ENCODE measurements around the gene ARHGEF33.

DNA sequence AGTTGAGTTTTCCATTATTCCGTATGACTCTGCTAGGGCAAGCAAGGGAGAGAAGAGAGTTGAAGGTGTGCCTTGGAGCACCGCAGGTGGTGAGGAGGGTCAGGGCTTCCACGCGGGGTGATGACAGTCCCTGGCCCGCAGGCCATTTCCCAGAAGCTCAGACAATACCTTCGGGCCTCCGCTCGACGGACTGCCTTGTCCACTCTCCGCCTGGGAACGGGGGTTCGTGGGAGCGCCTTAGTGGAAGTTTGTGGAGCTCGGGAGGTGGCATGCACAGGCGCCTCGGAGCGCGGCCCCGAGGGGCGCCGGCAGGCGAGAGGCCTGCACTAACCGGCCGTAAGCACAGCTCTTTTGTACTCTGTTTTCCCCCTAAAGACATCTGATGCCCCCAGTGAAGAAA, 69.8 kb downstream of the ARHGEF33 start:
- TF ChIP-seq, protein P1, sequence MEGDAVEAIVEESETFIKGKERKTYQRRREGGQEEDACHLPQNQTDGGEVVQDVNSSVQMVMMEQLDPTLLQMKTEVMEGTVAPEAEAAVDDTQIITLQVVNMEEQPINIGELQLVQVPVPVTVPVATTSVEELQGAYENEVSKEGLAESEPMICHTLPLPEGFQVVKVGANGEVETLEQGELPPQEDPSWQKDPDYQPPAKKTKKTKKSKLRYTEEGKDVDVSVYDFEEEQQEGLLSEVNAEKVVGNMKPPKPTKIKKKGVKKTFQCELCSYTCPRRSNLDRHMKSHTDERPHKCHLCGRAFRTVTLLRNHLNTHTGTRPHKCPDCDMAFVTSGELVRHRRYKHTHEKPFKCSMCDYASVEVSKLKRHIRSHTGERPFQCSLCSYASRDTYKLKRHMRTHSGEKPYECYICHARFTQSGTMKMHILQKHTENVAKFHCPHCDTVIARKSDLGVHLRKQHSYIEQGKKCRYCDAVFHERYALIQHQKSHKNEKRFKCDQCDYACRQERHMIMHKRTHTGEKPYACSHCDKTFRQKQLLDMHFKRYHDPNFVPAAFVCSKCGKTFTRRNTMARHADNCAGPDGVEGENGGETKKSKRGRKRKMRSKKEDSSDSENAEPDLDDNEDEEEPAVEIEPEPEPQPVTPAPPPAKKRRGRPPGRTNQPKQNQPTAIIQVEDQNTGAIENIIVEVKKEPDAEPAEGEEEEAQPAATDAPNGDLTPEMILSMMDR (IDR thresholded peaks at IDR 0.05), result no peak
- TF ChIP-seq POLR2A (IDR thresholded peaks at IDR 0.05), result no peak

Data from prostate gland (tissue), 2 donors.